Inflammatory macrophage treated with lipopolysaccharide for 1 hour (primary cell): ENCODE results near the gene MORN1.

Source experiments
- DNase-seq, 2 donors: peaks; one replicate each; pipeline ENCODE4 v3.0.0-alpha.2; 2020 to 2022

Gene MORN1

DNA sequence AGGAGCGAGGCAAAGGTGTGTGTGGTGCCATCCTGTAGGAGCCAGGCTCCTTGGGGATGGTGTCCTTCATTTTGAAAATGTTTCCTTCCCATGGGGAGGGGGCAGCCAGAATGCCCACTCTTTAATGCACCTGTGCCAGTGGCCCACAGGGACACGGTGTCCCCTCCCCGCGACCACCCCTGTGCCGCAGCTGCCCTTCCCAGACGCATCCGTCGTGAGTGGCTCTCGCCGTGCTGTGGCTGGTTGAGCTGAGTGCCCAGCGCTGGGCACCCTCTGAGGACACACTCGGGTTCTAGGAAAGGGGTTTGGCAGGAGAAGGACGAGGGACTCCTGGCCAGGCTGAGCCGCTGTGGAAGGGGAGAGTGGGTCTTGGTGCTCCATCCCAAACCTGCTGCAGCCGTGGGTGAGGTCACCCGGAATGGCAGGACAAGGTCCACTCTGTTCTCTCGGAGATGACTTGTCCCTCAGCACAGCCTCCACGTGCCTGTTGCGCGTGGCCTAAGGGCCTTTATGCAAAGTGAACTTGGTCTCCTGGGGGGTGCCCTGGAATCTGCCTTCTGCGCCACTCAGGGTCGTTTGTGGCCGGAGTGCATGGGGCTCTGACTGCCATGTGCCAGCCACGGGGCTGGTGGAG, 88.9 kb downstream of the MORN1 start:
- DNase-seq, result no peak

DNA sequence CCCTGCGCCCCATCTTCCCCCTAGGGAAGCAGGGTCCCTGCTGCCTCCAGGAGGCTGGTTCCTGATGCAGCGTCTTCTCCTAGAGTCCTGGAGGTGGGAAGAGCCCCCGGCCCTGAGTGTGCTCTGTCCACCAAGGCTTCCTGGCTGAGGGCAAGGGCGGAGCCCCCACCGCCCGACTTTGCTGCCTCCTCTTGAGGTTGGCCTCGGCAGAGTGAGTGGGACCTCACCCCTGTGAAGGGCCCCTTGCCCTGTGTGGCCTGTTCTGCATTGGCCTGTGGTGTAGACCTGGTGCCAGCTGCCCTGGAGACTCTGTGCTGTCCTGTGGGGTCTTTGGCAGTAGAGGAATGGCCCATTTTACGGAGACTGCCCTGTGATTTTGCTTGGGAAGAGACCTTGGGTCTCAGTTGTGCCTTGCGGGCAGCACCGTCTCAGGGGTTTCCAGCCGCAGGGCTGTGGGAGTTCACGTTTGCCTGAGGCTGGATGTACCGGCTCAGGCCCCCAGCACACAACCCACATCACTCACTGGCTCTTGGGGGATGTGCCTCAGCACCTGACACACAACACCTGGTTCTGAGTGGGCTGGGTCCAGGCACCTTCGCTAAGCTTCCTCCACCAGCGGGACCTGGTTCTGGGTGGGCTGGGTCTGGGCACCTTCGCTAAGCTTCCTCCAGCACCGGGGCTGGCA, 89.6 kb downstream of the MORN1 start:
- no peak for DNase-seq

DNA sequence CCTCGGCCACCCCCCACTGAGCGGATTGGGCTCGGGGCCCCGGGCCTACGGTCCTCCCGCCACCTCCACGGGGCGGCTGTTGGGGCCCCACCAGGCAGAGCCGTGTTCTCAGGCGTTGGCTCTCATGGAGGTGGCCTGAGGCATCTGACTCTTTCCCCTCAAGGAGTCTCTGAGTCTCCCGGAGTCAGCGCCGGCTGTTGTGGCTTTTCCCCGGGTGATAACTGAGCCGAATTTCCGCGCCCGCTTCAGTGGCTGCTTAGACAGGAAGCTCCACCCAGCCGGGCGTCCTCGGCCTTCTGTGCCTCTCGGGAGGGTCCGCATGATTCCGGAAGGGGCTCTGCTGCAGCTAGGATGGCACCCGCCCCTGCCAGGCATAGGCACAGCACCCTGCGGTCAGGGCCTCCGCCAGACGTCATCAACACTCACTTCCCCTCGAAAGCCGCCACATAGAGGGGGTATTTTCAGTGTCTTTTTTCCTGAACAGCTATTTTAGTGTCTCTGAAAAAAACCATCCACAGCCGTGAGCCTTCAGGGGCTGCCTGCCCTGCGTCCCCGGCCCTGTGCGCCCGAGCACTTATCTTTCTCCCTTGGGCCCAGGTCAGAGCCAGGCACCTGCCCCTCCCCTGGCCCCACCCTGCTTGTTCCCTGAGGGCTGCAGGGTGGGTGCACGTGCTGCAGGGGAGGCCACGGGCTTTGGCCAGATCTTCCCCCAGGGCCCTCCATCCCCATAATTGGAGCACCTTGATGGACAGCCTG, 90.3 kb downstream of the MORN1 start:
- peak; percentile 41 to 78 for DNase-seq

DNA sequence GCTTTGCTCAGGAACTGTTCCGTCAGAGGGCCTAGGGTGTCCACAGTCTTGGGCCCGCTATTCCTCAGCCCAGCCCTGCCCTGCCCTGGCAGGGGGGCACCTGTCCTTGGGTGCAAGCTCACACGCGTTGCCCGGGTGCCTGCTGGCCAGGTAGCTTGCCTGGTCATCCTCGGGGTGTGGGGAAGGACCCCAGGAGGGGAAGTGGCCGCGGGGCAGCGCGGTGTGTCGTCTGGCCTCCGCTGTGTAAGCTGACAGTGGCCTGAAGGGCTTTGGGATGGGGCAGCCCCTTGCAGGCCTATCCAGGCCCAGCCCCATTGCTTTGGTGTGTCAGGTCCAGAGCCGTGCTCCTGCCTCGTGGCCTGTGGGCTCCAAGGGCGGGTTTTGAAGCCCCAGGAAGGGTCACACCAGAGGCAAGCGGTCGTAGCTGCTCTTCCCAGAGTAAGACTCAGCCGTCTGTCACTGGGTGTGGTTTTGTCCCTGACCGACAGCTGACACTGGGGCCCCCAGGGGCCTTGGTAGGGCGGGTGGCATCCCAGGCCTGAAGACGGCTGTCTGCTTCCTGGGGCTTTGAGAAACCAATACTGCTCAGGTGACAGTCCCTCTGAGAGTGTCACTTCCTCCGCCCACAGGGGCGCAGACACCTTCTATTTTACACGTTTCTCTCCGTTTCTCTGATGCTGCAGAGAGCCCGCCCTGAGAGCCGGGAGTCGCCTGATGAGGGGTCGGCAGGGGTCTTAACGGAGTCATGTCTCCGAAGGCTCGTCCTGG, 91.2 kb downstream of the MORN1 start:
- DNase-seq, result no peak

DNA sequence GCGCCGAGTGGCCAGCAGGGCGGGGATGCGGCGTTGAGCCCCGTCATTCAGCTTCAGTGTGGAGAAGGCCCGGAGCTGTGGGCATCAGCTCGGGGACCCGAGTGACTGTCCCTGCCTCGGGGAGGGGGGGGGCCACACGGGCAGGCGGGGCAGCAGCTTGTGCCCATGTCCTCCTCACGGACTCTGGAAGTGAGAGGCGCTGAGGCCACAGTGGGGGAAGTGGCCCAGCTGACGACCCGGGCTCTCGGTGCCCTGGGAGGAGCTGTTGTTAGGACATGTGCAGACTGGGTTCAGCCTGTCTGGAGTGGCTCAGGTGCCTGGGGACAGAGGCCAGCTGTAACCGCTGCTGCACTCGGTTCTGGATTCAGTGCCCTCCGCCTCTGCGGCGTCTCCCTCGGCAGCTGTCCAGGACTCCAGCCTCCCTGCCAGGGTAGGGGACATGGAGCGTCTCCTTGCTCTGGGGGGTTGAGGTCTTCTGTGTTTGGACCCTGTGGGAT, 92.2 kb downstream of the MORN1 start:
- peak; percentile 25 to 32 for DNase-seq

DNA sequence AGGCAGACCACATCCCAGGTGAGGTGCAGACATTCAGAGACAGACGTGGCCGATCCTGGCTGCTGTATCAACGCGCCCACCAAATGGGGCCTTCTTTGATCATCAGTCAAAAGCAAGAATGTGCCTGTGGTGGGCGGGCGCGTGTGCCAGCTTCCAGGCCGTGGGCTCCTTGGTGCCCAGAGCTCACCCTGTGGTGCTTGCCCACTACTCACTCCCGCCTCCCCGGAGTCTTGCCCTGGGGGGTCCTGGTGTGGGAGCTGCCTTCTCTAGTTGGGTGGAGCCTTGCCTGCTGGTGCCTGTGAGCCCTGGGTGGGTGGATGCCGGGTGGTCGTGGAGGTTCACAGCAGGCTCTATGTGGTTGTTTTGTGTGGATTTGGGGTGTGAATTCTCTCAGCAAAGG, 92.7 kb downstream of the MORN1 start:
- no peak for DNase-seq

DNA sequence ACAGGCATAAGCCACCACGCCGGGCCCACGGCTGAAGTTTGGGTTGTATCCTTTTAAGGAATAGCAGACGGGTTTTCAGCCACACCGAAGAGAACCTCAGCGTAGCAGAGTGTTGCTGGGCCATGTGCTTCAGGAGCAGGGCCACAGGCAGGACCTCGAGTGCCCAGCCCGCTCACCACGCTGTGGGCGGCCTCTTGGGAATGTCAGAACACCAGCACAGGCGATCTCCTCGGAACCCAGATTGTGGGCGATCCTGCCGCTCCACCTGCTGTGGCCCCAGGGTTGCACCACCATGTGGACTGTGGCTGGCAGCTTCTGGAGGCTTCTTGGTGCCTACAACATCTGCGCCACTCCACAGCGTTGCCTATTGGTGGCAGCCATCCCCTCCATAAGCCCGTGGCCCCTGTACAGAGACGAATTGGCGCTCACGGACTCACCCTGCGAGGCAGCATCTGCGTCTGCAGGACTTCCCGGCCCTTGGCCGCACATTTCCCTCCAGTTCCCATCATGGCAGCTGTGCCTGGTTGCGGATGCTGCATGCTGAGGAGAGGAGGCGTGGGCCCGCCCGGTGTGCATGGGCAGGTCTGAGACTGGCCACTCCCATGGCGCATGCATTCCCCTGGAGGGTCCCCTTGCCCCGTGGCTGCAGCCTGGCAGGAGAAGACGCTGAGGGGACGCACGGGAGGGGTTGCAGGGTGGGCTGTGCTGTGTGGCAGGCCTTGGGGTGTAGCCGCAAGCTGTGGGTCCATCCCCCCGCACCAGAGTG, 93.9 kb downstream of the MORN1 start:
- no peak for DNase-seq

DNA sequence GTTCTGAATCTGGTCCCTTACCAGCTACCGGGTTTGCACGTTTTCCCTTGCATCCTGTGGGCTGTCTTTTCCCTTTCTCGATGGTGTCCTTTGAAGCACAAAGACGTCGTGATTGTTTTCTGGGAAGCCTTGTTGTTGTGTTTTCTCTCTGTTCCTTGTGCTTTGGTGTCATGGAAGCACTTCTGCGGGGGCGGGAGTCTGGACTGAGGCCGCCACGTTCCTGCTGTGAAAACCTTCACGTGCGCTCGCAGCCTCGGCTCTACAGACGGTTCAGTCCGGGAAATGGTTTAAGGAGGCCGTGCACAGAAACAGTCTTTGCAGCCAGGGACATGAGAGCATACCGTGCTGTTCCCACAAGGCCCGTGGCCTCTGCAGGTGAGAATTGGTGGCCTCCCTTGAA, 94.7 kb downstream of the MORN1 start:
- DNase-seq, result no peak

DNA sequence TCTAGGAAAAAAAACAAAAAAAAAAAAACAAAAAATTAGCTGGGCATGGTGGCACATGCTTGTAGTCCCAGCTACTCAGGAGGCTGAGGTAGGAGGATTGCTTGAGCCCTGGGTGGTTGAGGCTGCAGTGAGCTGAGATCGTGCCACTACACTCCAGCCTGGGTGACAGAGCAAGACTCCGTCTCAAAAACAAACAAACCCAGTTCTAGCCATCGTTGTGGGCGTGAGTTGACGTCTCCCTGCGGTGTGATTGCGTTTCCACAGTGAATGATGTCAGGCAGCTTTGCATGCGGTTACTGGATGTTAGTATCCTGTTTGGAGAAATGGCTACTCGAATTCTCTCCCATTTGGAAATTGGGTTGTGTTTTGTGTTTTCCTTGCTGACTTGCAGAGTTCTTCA, 95.1 kb downstream of the MORN1 start:
- peak; percentile 53 to 61 for DNase-seq

DNA sequence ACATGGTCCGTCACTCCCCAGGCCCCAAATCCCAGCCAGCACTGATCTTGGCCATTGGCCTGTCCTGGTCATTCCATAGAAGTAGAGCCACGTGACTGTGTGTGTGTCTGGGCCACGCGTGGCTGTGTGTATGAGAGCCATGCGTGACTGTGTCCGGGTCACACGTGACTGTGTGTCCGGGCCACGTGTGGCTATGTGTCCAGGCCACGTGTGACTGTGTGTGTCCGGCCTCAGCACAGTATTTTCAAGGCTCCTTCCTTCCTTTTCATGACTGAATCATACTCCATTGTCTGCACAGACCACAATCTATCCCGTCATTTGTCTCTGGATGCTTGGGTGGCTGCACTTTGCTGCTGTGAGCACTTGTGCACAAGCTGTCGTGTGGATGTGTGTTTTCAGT, 95.8 kb downstream of the MORN1 start:
- DNase-seq, result no peak

DNA sequence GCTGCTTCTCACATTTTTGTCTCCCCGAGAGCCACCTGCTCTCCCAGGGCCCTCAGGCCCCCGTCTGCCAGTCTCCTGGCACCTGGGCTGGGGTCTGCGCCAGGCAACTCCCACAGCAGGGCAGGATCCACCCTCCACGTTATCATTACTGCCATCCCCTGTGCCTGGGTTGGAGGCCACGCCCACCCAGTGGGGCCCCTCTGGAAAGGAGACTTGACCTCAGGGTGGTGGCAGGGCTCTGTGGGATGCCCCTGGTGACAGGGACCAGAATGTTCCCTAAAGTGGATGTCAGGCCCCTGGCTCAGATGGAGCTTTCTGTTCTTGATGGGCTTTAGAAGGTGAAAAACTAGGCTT, 96.7 kb downstream of the MORN1 start:
- DNase-seq, result no peak

DNA sequence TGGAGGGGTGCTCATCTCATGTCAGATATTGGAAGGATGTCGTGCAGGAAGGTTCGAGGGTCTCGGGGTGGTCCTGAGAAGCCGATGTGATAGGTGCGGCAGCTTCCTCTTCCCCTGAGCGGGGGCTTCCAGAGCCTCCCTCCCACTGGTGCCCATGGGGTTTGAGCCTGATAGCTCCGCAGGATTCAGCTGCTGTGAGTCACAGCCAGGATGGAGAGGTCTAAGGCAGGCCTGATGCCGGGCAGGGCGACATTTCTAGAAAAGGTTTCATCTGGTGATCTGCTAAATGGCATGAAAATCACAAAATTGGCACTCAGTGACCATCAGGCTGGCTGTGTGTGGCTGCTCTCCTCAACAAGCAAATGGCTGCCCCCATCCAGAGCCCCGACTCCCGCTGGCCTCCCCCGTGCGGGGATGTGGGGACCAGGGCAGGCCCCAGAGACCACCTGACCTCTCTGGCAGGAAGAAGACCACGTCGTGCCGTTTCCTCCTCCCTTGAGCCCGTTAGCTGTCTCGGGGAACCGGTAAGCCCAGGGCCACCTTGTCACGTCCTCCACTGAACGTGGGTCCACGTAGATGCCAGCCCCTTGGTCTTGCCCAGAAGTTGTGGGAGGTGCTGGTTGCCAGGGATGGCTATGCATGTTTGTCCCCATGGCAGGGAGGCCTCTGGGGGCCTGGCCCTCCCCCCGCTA, 97.2 kb downstream of the MORN1 start:
- DNase-seq, result no peak

DNA sequence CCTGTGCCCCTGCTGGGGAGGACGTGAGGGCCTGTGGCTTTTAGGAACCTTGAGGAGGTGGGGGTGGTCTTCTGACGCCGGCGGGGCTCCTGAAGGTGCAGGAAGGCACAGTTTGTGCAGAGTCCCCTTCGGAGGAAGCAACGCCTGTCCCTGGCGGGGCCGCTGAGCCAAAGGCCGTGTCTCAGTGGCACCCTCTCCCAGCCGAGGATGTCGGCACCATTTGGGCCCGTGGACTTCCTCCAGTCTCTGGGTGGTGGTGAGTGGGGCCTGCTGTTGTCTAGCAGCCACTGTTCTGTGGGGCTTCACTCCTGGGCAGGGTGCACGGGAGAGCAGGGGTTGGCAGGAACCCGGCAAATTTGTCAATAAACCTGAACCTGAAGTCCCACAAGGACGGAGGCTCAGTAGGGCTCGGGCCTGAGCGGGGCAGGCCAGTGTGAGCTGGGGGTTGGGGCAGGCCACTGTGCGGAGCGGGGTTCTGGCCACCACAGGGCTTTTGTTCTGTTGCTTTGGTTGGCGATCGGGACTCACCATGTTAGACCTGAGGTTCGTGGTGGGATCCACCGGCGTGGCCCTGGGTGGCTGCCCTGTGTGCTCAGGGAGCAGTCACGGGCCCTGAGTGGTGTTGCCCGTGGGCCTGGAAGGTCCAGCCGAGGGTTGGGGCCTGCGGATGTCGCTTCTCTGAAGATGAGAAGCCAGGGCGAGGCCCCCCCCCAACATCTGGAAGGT, 98.5 kb downstream of the MORN1 start:
- no peak for DNase-seq

DNA sequence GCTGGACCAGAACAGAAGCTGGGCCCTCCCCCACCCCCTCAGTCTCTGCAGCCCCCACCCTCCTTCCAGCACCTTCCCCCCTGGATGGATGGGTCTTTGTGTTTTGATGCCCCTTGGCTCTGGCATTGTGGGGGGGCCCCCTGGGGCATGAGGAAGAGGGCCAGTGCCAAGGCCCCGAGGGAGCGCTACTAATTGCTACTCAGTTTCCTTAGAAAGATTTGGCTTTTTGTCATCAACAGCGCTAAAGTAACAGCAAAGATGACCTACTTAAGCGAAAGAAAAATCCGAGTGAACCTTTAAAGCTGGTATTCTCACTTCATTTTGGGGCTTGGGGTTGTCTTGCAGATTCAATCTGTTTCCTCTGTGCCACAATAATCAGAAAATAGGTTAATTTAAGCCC, 99.8 kb downstream of the MORN1 start:
- no peak for DNase-seq

DNA sequence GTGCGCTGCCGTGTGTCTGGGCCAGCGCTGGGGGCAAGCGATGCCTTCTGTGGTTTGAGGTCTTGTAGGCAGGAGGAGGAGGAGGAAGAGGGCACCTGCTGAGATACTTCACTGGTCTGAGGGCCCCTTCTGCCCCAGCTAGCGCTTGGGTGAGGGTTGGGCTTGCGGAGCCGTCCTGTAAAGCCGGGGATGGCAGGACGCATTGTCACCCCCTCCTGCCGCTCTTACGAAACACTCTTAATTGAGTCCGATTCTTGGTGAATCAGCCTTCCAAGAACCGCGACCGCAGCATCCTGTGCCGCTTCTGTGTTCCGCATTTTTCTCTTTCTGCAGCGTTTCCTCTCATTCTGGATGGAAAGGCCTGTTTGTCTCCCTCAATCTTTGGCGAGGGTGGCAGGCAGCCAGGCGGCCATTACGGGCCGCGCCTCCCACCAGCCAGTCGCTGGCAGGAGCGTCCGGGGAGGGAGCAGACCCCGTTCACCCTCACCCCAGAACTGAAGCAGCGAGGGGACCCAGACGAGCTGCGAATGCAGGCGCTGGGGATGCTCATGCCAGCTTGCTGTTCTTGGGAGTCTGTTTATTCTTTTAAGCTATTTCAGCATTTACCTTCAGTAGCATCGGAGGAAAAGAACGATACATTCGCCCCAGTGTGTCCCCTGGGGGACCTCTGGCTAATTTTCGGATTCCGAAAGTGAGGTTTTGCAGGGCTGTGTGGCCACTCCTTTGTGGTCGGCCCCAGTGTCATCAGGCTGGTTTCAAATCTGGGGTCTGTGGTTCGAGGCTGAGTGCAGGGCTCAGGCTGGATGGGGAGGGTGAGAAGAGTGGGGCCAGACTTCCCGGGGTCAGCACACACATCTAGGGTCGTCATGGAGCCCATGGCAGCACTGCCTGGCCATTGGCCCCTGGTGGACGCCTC, 100.5 kb downstream of the MORN1 start:
- peak; percentile 85 to 94 for DNase-seq

DNA sequence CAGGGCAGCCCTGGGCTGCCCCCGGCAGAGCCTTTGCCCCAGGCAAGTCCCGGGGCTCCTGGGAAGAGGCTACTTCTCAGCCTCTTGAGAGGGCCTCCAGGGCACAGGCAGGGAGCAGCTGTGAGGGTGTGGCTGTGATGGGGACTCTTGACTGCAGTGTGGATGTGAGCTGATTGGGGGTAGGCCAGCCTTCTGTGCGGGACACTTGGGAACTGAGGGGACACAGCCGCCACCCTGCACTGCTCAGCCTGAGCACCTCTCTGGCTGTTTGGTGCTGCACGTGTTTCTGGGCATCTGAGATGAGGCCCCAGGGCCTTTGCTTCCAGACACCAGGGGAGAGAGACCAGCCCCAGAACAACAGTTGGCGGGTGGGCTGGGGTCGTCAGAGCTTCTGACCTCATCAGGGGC, 101.2 kb downstream of the MORN1 start:
- DNase-seq, result no peak

DNA sequence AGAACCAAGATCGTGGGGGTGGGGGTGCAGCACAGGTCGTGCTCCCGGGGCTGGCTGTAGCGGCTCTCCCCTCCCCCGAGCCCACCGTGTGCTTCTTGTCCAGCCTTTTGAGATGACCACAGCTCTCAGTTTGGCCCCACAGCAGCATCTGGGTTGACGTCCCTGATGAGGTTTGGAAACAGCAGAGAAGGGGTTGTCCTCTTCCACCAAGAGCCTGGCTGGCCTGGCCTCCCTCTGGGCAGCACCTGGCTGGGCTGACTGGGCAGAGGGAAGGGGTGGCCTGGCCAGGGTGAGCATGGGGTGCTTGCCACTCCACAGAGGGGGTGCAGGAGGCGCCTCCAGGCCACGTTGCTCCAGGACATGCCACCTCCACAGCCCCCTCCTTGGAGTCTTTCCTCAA, 101.7 kb downstream of the MORN1 start:
- no peak for DNase-seq

DNA sequence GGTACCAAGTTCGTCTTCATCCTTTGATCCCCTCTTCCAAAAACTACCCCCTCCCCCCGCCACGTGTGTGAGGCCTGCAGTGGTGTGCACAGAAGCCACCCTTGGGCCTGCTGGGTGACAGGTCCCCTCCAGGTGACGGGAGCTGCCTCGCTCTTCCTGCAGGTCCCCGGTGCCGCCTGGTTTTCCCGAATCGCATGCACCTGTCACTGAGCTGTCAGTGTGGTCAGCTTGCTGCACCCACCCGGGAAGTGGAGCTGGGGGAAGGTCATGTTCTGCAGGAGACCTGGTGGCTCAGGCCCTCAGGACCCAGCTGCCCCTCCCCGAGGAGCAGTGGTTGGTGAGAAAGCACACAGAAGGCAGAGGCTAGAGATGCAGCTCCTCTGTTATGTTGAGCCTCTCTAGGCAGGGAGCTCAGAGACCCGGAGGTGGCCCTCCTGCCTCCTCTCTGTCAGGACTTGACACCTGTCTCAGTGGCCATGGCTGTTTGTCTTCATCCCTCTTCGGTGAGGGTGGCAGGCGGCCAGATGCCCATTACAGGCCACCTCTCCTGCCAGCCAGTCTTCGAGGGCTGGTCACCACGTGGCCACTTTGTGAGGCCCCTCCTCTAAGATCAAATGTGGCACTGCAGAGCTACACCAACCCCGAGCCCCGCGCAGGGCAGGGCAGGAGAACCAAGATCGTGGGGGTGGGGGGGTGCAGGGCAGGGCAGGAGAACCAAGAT, 102.4 kb downstream of the MORN1 start:
- DNase-seq, result no peak

DNA sequence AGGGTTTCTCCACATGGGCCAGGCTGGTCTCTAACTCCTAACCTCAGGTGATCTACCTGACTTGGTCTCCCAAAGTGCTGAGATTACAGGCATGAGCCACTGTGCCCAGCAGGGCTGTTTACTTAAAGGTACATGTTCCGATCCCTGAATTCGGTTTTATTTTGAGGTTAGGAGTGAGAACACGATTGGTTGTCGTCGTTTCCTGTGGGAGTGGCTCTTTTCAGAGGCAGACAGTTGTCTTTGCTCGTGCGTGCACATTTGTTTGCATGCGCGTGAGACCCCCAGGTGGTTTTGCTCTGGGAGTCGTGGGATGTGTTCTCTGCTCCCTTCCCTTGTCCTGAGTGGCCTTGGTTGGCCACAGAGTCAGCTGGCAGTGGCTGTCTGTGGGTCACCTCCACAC, 103.0 kb downstream of the MORN1 start:
- no peak for DNase-seq
